ENCODE measurements around the gene DCBLD1. TPM values are rescaled to one million over a fixed set of nuclear protein-coding genes. Genes with fewer than 3 reads are reported as not detected.

DCBLD1 gene
- total and polyA plus RNA-seq, 2 of the 13 experiments (the other 11 are each of a cell fraction or from before 2014, with no cell fraction given) = 23.2 to 41.5 TPM

DNA sequence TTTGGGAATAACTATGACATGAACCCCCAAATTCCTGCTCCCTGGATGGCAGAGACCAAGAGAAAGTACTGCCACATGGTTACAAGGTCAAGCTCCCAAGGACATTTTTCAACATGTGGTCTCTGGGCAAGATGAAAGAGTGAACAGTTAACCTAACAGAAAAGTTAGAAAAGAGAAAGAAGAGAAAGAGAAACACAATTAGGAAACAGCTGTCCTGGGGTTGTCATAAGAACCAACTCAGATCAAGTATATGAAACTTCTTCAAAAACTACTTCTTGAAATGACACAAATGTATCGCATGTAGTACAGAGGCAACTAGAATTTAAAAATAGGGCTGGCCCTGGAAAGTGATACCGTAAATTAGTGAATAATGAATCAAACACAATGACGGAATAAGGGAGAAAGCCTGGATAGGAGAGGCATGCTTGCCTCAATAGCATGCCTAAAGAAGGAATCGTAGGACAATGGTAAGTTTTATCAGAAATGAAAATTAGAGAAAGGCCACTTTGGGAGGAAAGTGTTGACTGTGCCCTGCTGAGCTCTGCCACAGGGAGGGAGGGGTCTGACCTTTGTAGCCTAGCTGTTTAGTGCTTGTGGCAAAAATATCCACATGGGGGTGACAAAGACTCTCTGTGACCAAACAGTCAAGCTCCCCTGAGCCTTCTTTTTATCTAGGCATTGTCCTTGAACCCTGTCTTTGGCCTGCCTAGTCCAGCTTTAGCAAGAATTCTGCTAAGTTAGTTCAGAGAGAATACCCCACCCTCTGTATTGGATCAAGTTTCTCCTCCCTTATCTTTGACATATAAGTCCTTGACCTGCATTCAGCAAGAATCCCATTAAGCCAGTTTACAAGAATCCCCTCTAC lies 4.3 kb upstream of the DCBLD1 start (continued):
- TF ChIP-seq, protein P1, sequence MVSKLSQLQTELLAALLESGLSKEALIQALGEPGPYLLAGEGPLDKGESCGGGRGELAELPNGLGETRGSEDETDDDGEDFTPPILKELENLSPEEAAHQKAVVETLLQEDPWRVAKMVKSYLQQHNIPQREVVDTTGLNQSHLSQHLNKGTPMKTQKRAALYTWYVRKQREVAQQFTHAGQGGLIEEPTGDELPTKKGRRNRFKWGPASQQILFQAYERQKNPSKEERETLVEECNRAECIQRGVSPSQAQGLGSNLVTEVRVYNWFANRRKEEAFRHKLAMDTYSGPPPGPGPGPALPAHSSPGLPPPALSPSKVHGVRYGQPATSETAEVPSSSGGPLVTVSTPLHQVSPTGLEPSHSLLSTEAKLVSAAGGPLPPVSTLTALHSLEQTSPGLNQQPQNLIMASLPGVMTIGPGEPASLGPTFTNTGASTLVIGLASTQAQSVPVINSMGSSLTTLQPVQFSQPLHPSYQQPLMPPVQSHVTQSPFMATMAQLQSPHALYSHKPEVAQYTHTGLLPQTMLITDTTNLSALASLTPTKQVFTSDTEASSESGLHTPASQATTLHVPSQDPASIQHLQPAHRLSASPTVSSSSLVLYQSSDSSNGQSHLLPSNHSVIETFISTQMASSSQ (IDR thresholded peaks at IDR 0.05; ENCODE audit: low read depth) = no peak
- TF ChIP-seq, protein P1 (CRISPR knock-in tag; IDR thresholded peaks at IDR 0.05; ENCODE audit: borderline replicate concordance) = no peak; the same call in 1 of the 2 replicates
- TF ChIP-seq NFE2 (CRISPR knock-in tag; IDR thresholded peaks at IDR 0.05) = no peak
- no peak for TF ChIP-seq LCORL (IDR thresholded peaks at IDR 0.05)
- TF ChIP-seq LCORL (CRISPR knock-in tag; IDR thresholded peaks at IDR 0.05) = peak; percentile 56; the same call in 1 of the 2 replicates
- peak; percentile 97 for TF ChIP-seq ZNF331 (CRISPR knock-in tag; IDR thresholded peaks at IDR 0.05)
- no peak for TF ChIP-seq ZNF570 (CRISPR knock-in tag; IDR thresholded peaks at IDR 0.05; ENCODE audit: borderline replicate concordance)
- no peak for TF ChIP-seq ZNF20 (CRISPR knock-in tag; IDR thresholded peaks at IDR 0.05)
- TF ChIP-seq, protein P2, sequence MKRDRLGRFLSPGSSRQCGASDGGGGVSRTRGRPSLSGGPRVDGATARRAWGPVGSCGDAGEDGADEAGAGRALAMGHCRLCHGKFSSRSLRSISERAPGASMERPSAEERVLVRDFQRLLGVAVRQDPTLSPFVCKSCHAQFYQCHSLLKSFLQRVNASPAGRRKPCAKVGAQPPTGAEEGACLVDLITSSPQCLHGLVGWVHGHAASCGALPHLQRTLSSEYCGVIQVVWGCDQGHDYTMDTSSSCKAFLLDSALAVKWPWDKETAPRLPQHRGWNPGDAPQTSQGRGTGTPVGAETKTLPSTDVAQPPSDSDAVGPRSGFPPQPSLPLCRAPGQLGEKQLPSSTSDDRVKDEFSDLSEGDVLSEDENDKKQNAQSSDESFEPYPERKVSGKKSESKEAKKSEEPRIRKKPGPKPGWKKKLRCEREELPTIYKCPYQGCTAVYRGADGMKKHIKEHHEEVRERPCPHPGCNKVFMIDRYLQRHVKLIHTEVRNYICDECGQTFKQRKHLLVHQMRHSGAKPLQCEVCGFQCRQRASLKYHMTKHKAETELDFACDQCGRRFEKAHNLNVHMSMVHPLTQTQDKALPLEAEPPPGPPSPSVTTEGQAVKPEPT (CRISPR knock-in tag; IDR thresholded peaks at IDR 0.05; ENCODE audit: low read depth) = no peak
- TF ChIP-seq TAF15 (IDR thresholded peaks at IDR 0.05; ENCODE audit: low read depth, low read length, poor library complexity, severe bottlenecking) = no peak
- TF ChIP-seq, protein P3, sequence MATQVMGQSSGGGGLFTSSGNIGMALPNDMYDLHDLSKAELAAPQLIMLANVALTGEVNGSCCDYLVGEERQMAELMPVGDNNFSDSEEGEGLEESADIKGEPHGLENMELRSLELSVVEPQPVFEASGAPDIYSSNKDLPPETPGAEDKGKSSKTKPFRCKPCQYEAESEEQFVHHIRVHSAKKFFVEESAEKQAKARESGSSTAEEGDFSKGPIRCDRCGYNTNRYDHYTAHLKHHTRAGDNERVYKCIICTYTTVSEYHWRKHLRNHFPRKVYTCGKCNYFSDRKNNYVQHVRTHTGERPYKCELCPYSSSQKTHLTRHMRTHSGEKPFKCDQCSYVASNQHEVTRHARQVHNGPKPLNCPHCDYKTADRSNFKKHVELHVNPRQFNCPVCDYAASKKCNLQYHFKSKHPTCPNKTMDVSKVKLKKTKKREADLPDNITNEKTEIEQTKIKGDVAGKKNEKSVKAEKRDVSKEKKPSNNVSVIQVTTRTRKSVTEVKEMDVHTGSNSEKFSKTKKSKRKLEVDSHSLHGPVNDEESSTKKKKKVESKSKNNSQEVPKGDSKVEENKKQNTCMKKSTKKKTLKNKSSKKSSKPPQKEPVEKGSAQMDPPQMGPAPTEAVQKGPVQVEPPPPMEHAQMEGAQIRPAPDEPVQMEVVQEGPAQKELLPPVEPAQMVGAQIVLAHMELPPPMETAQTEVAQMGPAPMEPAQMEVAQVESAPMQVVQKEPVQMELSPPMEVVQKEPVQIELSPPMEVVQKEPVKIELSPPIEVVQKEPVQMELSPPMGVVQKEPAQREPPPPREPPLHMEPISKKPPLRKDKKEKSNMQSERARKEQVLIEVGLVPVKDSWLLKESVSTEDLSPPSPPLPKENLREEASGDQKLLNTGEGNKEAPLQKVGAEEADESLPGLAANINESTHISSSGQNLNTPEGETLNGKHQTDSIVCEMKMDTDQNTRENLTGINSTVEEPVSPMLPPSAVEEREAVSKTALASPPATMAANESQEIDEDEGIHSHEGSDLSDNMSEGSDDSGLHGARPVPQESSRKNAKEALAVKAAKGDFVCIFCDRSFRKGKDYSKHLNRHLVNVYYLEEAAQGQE (IDR thresholded peaks at IDR 0.05; ENCODE audit: borderline replicate concordance in 1 of 2, low read depth in 1 of 2, low read length in 2 of 2) = no peak
- TF ChIP-seq PITX1 (CRISPR knock-in tag; IDR thresholded peaks at IDR 0.05) = peak; percentile 91
- no peak for TF ChIP-seq ZNF441 (CRISPR knock-in tag; IDR thresholded peaks at IDR 0.05; ENCODE audit: borderline replicate concordance)
- TF ChIP-seq SIX4 (CRISPR knock-in tag; IDR thresholded peaks at IDR 0.05) = peak; percentile 94
- no peak for TF ChIP-seq ZBTB20 (CRISPR knock-in tag; IDR thresholded peaks at IDR 0.05; ENCODE audit: borderline replicate concordance, low read depth)
- TF ChIP-seq ZNF839 (CRISPR knock-in tag; IDR thresholded peaks at IDR 0.05; ENCODE audit: borderline replicate concordance) = no peak
- no peak for TF ChIP-seq ZNF891 (CRISPR knock-in tag; IDR thresholded peaks at IDR 0.05)
- TF ChIP-seq, protein P4, sequence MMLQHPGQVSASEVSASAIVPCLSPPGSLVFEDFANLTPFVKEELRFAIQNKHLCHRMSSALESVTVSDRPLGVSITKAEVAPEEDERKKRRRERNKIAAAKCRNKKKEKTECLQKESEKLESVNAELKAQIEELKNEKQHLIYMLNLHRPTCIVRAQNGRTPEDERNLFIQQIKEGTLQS (CRISPR knock-in tag; IDR thresholded peaks at IDR 0.05) = no peak
- no peak for TF ChIP-seq REXO4 (CRISPR knock-in tag; IDR thresholded peaks at IDR 0.05; ENCODE audit: borderline replicate concordance)
